SK-N-MC (cell line): ENCODE measurements around the gene OSTF1.

Source experiments
- EZH2 ChIP-seq: fragments of 200-600 bp; sonication (generic); IDR thresholded peaks from one replicate; pipeline ENCODE4 v1.6.1; 2017; ENCODE audit warnings: antibody characterized with exemption
- FOXP2 ChIP-seq: optimal IDR thresholded peaks from 2 replicates; pipeline ENCODE3; 2011; ENCODE audit warnings: mild to moderate bottlenecking, moderate library complexity; ENCODE audit not compliant: insufficient read depth; ENCODE audit errors: extremely low read length, control extremely low read depth
- POLR2AphosphoS5 ChIP-seq: IDR thresholded peaks from 2 replicates; pipeline ENCODE4 v1.6.1; 2012; ENCODE audit warnings: mild to moderate bottlenecking, low read depth, low read length, borderline replicate concordance

DNA sequence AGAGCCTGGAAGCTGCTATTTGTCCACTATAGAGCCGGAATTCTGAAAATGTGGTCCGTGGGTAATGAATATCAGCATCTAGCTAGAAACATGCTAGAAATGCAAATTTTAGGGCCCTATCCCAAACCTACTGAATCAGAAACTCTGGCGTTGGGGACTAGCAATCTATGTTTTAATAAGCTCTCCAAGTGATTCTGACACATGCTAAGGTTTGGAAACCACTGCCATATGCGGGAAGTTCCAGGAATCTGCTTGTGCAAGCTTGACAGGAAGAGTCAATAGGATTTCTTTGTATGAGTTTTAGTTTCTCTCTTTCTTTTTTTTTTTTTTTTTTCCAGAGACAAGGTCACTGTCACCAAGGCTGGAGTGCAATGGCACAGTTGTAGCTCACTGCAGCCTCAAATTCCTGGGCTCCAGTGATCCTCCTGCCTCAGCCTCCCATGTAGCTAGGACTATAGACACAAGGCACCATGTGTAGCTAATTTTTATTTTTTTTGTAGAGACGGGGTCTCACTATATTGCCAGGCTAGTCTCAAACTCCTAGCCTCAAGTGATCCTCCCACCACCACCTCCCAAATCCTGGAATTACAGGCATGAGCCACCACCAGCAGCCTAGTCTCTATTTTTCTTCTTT is 33.8 kb upstream of the OSTF1 start:
- TF ChIP-seq EZH2 (no peak), POLR2AphosphoS5 (no peak), FOXP2 (no peak)
